ENCODE measurements around the gene LY6G6F. TPM values are rescaled to one million over a fixed set of nuclear protein-coding genes. Genes with fewer than 3 reads are reported as not detected.

LY6G6F gene
- total and polyA plus RNA-seq, 10 of the 15 experiments (the other 5 are each of a cell fraction or from before 2014, with no cell fraction given) = not detected

- TF ChIP-seq BCL3 (IDR thresholded peaks at IDR 0.05; ENCODE audit: borderline replicate concordance, insufficient read depth, low read depth, low read length, poor library complexity, severe bottlenecking) = no peak
Measured at GRCh38 chr6:31661262-31662123, 45.2 kb upstream of the LY6G6F start (continued).

GRCh38 chr6:31662124-31662723 lies 44.4 kb upstream of the LY6G6F start:
- ChIA-PET RAD21 (ENCODE audit: unreplicated experiment) (interaction anchor here (0.6 to 2.1 kb wide), 2 partner anchors 65 to 310 kb away, joined by 3 to 4 read pairs; partner anchors contain the start of gene DXO), CTCF (interaction anchor here (1.5 to 2.2 kb wide), 3 partner anchors 10 to 76 kb away, joined by 3 to 19 read pairs (median 7); partner anchors contain the start of gene BAG6), SMC1A (ENCODE audit: uncharacterized antibody, unreplicated experiment) (interaction anchor here (1.0 to 2.5 kb wide), 3 partner anchors 10 to 121 kb away, joined by 6 to 14 read pairs (median 9); partner anchors contain the start of genes BAG6 and DDX39B), POLR2A (interaction anchor here (0.5 to 5.9 kb wide), 17 partner anchors 9 to 236 kb away, joined by 3 to 107 read pairs (median 4); partner anchors contain the start of genes ABHD16A, APOM, ATP6V1G2 and BAG6)
- no TSS peak for BruUV-seq (replicated peaks)
- Histone ChIP-seq H3K27me3 (replicated peaks in 1 of 2; ENCODE audit: control insufficient read depth in 2 of 2, insufficient read depth in 2 of 2, low read length in 1 of 2) (no peaks in the 10 kb centered on the region), H3K4me3 (0 out of 2 replicates have a peak overlapping the region, but pooled peaks have one; percentile 26), H3K4me1 (ENCODE audit: control insufficient read depth, insufficient read depth, low read length) (peaks cover 47% of the 10 kb centered on the region), H4K20me1 (ENCODE audit: control insufficient read depth, insufficient read depth) (no peaks in the 10 kb centered on the region), H3K4me2 (ENCODE audit: control insufficient read depth, insufficient read depth) (0 out of 2 replicates have a peak overlapping the region, but pooled peaks have one; percentile 26), H3K36me3 (ENCODE audit: control insufficient read depth in 2 of 2, insufficient read depth in 2 of 2, low read length in 1 of 2) (peaks cover 0 to 11% of the 10 kb centered on the region in 2 experiments), H3K79me2 (ENCODE audit: control insufficient read depth, insufficient read depth, low read length) (peaks cover 69% of the 10 kb centered on the region), H3K9ac (ENCODE audit: control insufficient read depth, insufficient read depth, low read length) (no peak overlapping the region; the same call in 1 of the 2 replicates), H3K9me3 (replicated peaks; ENCODE audit: control insufficient read depth, insufficient read depth, low read length) (no peaks in the 10 kb centered on the region; the same call in 2 of the 3 replicates), H3K27ac (ENCODE audit: control insufficient read depth, insufficient read depth) (peak overlapping the region; percentile 22), H2AFZ (ENCODE audit: control insufficient read depth, low read depth, low read length) (no peak overlapping the region)
- ATAC-seq (no peak), FAIRE-seq (no peak), DNase-seq (ENCODE audit: low read depth, low spot score) (no peak)
- in situ Hi-C loops (cut with MboI) (no loop called here), intact Hi-C loops (cut with micrococcal nuclease; ENCODE audit: unreplicated experiment) (no loop called here)
- TF ChIP-seq HDAC6 (IDR thresholded peaks at IDR 0.05; ENCODE audit: unreplicated experiment) (no peak), WRNIP1 (IDR thresholded peaks at IDR 0.05; ENCODE audit: borderline replicate concordance, low read depth, low read length) (no peak), NR2F1 (conservative IDR thresholded peaks at IDR 0.05) (0 out of 2 replicates have a peak, but pooled peaks have one; percentile 17), IKZF1 (conservative IDR thresholded peaks at IDR 0.05) (peak; percentile 54; the same call in 1 of the 2 replicates), HCFC1 (IDR thresholded peaks at IDR 0.05; ENCODE audit: low read length) (no peak), FOXM1 (IDR thresholded peaks at IDR 0.05; ENCODE audit: low read depth, low read length) (0 out of 2 replicates have a peak, but pooled peaks have one; percentile 40), SMAD1 (IDR thresholded peaks at IDR 0.05; ENCODE audit: low read depth, partially characterized antibody) (no peak)
- 81% methylated on average over 10 of the region's 12 CpGs for WGBS (ENCODE audit: insufficient coverage, insufficient replicate concordance, low lambda C conversion rate, missing lambda C conversion rate)

All from GM12878 (cell line).